CD14-positive monocyte (primary cell): ENCODE measurements around the gene LRRC4B. TPM values are rescaled to one million over a fixed set of nuclear protein-coding genes. Genes with fewer than 3 reads are reported as not detected.

ENCODE experiments used
- DNase-seq, 3 donors: peaks; one replicate each; pipeline ENCODE4 v3.0.0-alpha.2; 2011 to 2022
- H2AFZ ChIP-seq: 2 replicates; pipeline ENCODE4 v1.6.0; 2012; ENCODE audit warnings: mild to moderate bottlenecking, low read depth, low read length, inconsistent platforms; ENCODE audit not compliant: insufficient read depth, poor library complexity, severe bottlenecking
- H3K27ac ChIP-seq, 2 donors: 1 replicate in 1 of 2; 2 replicates in 1 of 2; pipeline ENCODE4 v1.5.1; 2012 to 2013; ENCODE audit warnings: low read length in 2 of 2, control low read depth in 1 of 2, inconsistent platforms in 1 of 2, low read depth in 1 of 2, mild to moderate bottlenecking in 1 of 2
- H3K27me3 ChIP-seq, 2 donors: one replicate each; pipeline versions ENCODE4 v1.6.0 to v1.6.1; 2011 to 2013; ENCODE audit warnings: low read length in 2 of 2; ENCODE audit not compliant: control insufficient read depth in 2 of 2, insufficient read depth in 2 of 2
- H3K36me3 ChIP-seq, 2 donors: replicated peaks in 1 of 2; 1 replicate in 1 of 2; 2 replicates in 1 of 2; pipeline versions ENCODE4 v1.5.1 to v1.6.1; 2012 to 2013; ENCODE audit warnings: low read length in 2 of 2, control low read depth in 1 of 2, inconsistent platforms in 1 of 2, mild to moderate bottlenecking in 1 of 2; ENCODE audit not compliant: insufficient read depth in 2 of 2, control insufficient read depth in 1 of 2
- H3K4me1 ChIP-seq, 2 donors: 1 replicate in 1 of 2; 2 replicates in 1 of 2; pipeline versions ENCODE4 v1.5.1 to v1.6.1; 2012 to 2013; ENCODE audit warnings: low read length in 2 of 2, control low read depth in 1 of 2, inconsistent platforms in 1 of 2, mild to moderate bottlenecking in 1 of 2, moderate library complexity in 1 of 2; ENCODE audit not compliant: insufficient read depth in 2 of 2, control insufficient read depth in 1 of 2
- H3K4me2 ChIP-seq: replicated peaks from 2 replicates; pipeline ENCODE3; 2012; ENCODE audit warnings: low read length, moderate library complexity, mild to moderate bottlenecking; ENCODE audit not compliant: poor library complexity, severe bottlenecking; ENCODE audit errors: extremely low read depth
- H3K4me3 ChIP-seq, 3 experiments: fragments of 200-600 bp in 1 of 3; sonication (generic) in 1 of 3; replicated peaks in 1 of 3; 1 replicate in 2 of 3; 2 replicates in 1 of 3; pipeline ENCODE4 v1.5.1; 2011 to 2013; ENCODE audit warnings: low read length in 3 of 3, mild to moderate bottlenecking in 3 of 3, control low read depth in 2 of 3, low read depth in 2 of 3, inconsistent platforms in 1 of 3, moderate library complexity in 1 of 3
- H3K79me2 ChIP-seq: 2 replicates; pipeline ENCODE4 v1.6.0; 2012; ENCODE audit warnings: mild to moderate bottlenecking, control low read depth, inconsistent platforms, low read length, moderate library complexity; ENCODE audit not compliant: insufficient read depth
- H3K9ac ChIP-seq: 2 replicates; pipeline ENCODE4 v1.6.0; 2017; ENCODE audit warnings: low read length, mild to moderate bottlenecking; ENCODE audit not compliant: insufficient read depth, poor library complexity, severe bottlenecking
- H3K9me3 ChIP-seq, 2 donors: replicated peaks in 1 of 2; 1 replicate in 1 of 2; 2 replicates in 1 of 2; pipeline versions ENCODE4 v1.5.1 to v1.6.1; 2012 to 2013; ENCODE audit warnings: low read length in 2 of 2, control low read depth in 1 of 2; ENCODE audit not compliant: control insufficient read depth in 1 of 2, insufficient read depth in 1 of 2
- H4K20me1 ChIP-seq: 2 replicates; pipeline ENCODE4 v1.6.0; 2012; ENCODE audit warnings: mild to moderate bottlenecking, low read length, control low read depth, moderate library complexity; ENCODE audit not compliant: insufficient read depth
- H3K27ac Mint-ChIP-seq, 7 donors: one replicate each; pipeline ENCODE4 v1.8.0; 2020; ENCODE audit warnings: mild to moderate bottlenecking in 7 of 7, mixed read lengths in 7 of 7, moderate library complexity in 6 of 7, inconsistent platforms in 2 of 7
- H3K27me3 Mint-ChIP-seq, 3 donors: one replicate each; pipeline ENCODE4 v1.8.0; 2021 to 2022; ENCODE audit warnings: low read depth in 3 of 3, mild to moderate bottlenecking in 3 of 3, mixed read lengths in 3 of 3, moderate library complexity in 3 of 3, inconsistent platforms in 1 of 3
- H3K36me3 Mint-ChIP-seq, 2 donors: one replicate each; pipeline ENCODE4 v1.8.0; 2020; ENCODE audit warnings: mixed read lengths in 2 of 2, inconsistent platforms in 1 of 2, mild to moderate bottlenecking in 1 of 2
- H3K4me1 Mint-ChIP-seq: one replicate; pipeline ENCODE4 v1.8.0; 2020; ENCODE audit warnings: mild to moderate bottlenecking, mixed read lengths
- H3K4me3 Mint-ChIP-seq, 2 donors: one replicate each; pipeline ENCODE4 v1.8.0; 2020; ENCODE audit warnings: mild to moderate bottlenecking in 2 of 2, mixed read lengths in 2 of 2, moderate library complexity in 1 of 2
- H3K9me3 Mint-ChIP-seq, 7 donors: one replicate each; pipeline ENCODE4 v1.8.0; 2020 to 2022; ENCODE audit warnings: mixed read lengths in 7 of 7, mild to moderate bottlenecking in 6 of 7, moderate library complexity in 6 of 7, inconsistent platforms in 2 of 7
- WGBS: methylation state at CpG from one replicate; pipeline ENCODE4 v1.1.5; 2013; ENCODE audit warnings: missing lambda C conversion rate; ENCODE audit not compliant: insufficient coverage; 5-methylcytosine and 5-hydroxymethylcytosine counted together
- intact Hi-C, 2 donors: fragments of 100-400 bp; cut with micrococcal nuclease; formaldehyde crosslinking; loops; one replicate each; pipeline versions ENCODE4 v1.15.0 to v1.15.1; 2023
- polyA plus RNA-seq, 3 donors: library from polyadenylated mRNA; depleted of rRNA in 1 of 3; unstranded in 2 of 3; stranded (reverse) in 1 of 3; fragments of 300-500 nt in 2 of 3; fragments of >200 nt in 1 of 3; fragmentation: Illumina TruSeq in 2 of 3; gene quantifications; 1 replicate in 2 of 3; 2 replicates in 1 of 3; pipeline ENCODE4 v1.2.3, GENCODE V29; 2012 to 2021
- TF ChIP-seq, protein P1 (sequence below): fragments of 200-600 bp; IDR thresholded peaks from one replicate; pipeline ENCODE4 v1.8.0; 2022; ENCODE audit warnings: antibody characterized with exemption, mild to moderate bottlenecking

LRRC4B gene
- polyA plus RNA-seq, 3 donors = not detected

DNA sequence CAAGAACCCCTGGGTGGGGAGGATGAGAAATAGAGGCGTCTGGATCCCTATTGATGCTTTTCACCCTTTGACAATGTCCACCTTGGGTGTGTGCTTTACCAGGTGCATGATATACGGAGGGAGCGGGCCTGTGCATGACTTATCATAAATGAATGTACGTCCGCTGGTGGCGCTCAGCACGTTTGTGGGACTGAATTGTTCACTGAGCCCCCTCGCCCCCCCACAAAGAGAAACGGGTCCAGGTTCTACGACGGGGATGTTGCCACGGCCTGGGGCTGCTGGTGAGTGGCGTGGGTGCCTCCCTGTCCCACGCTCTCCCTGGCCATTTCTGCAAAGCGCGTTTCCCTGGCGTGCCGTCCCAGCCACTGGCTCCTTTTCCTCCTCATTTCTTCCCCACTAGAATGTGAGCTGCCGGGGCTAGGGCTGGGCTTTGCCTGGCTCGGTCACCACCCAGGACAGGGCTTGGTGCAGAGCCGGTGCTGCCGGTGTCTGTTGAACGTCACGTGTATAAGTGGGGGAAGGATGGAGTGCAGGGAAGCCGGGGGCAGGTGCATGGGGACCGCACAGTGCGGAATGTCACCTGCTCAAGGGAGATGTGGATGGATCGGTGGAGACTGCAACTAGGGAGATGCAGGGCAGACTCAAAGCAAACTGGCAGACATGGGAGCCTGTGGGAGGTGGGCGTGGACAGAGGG, 21.6 kb downstream of the LRRC4B start:
- Mint-ChIP-seq H3K9me3 (peaks cover 0 to 3% (median 0%) of the 10 kb centered on the region in 7 donors), H3K27me3 (peaks cover 18 to 19% (median 18%) of the 10 kb centered on the region in 3 donors), H3K27ac (no peak overlapping the region), H3K4me1 (no peaks in the 10 kb centered on the region), H3K36me3 (no peaks in the 10 kb centered on the region), H3K4me3 (no peak overlapping the region)
- H2AFZ ChIP-seq = no peak overlapping the region
- H3K4me1 ChIP-seq = no peaks in the 10 kb centered on the region
- no peaks in the 10 kb centered on the region for H3K36me3 ChIP-seq
- no peak overlapping the region for H3K9ac ChIP-seq
- no peaks in the 10 kb centered on the region for H3K9me3 ChIP-seq
- H3K4me2 ChIP-seq = no peak overlapping the region
- H3K79me2 ChIP-seq = no peaks in the 10 kb centered on the region
- 92% methylated on average over 19 of the region's 29 CpGs for WGBS
- H3K27ac ChIP-seq = no peak overlapping the region
- intact Hi-C loops = no loop called here
- DNase-seq = no peak
- H3K4me3 ChIP-seq = no peak overlapping the region
- H4K20me1 ChIP-seq = no peaks in the 10 kb centered on the region
- peaks cover 0 to 17% of the 10 kb centered on the region in 2 donors for H3K27me3 ChIP-seq
- TF ChIP-seq, protein P1, sequence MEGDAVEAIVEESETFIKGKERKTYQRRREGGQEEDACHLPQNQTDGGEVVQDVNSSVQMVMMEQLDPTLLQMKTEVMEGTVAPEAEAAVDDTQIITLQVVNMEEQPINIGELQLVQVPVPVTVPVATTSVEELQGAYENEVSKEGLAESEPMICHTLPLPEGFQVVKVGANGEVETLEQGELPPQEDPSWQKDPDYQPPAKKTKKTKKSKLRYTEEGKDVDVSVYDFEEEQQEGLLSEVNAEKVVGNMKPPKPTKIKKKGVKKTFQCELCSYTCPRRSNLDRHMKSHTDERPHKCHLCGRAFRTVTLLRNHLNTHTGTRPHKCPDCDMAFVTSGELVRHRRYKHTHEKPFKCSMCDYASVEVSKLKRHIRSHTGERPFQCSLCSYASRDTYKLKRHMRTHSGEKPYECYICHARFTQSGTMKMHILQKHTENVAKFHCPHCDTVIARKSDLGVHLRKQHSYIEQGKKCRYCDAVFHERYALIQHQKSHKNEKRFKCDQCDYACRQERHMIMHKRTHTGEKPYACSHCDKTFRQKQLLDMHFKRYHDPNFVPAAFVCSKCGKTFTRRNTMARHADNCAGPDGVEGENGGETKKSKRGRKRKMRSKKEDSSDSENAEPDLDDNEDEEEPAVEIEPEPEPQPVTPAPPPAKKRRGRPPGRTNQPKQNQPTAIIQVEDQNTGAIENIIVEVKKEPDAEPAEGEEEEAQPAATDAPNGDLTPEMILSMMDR = no peak

DNA sequence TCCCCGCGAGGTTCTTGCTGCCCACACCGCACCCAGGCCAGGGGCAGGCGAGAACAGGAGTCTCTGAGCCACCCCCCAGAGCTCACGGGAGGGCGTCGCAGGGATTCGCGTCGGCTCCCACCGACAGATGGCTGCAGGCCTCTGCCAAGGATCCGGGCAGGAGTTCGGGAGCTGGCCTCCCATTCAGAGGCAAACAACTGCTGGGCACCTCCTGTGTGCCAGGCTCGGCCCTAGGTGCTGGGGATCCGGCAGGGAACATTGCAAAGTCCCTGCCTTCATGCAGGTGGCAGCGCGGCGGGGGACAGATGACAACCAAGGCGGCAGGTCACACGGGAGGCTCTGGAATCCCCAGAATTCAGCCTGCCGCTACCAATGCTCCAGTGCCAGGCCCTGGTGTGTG, 25.3 kb downstream of the LRRC4B start:
- Histone ChIP-seq H2AFZ (no peak overlapping the region), H3K4me1 (no peaks in the 10 kb centered on the region), H3K4me2 (no peak overlapping the region), H3K36me3 (no peaks in the 10 kb centered on the region), H3K27me3 (no peaks in the 10 kb centered on the region), H3K9me3 (no peaks in the 10 kb centered on the region), H3K27ac (no peak overlapping the region), H3K9ac (no peak overlapping the region), H4K20me1 (no peaks in the 10 kb centered on the region), H3K79me2 (no peaks in the 10 kb centered on the region), H3K4me3 (no peak overlapping the region)
- DNase-seq = no peak
- Mint-ChIP-seq H3K9me3 (peaks cover 0 to 3% (median 0%) of the 10 kb centered on the region in 7 donors), H3K27me3 (peaks cover 1 to 8% (median 3%) of the 10 kb centered on the region in 3 donors), H3K4me1 (no peaks in the 10 kb centered on the region), H3K36me3 (no peaks in the 10 kb centered on the region), H3K27ac (peak overlapping the region in 1 of 7 donors; percentile 38), H3K4me3 (no peak overlapping the region)
- intact Hi-C loops = no loop called here
- WGBS = 86% methylated on average over 16 of the region's 21 CpGs
- TF ChIP-seq, protein P1 = no peak
